Astrocyte of the spinal cord (primary cell): ENCODE results near the gene NUFIP2.
"Not testable (repeated sequence)": the region's sequence is repeated elsewhere in the genome, so short reads cannot be mapped to it uniquely, and the experiment has no call there.

ENCODE experiments used
- DNase-seq: peaks from one replicate; pipeline ENCODE4 v3.0.0; 2011; ENCODE audit warnings: low read depth, low spot score
- H3K4me3 ChIP-seq: 2 replicates; pipeline ENCODE4 v1.5.1; 2011; ENCODE audit warnings: low read depth, mild to moderate bottlenecking, low read length, moderate library complexity
- in situ Hi-C: cut with HindIII; loops from 2 replicates; pipeline ENCODE4 v1.10.0; 2017; ENCODE audit warnings: low sequenced_read_pairs
- TF ChIP-seq, protein P1 (sequence below): IDR thresholded peaks from 2 replicates; pipeline ENCODE4 v1.5.1; 2012; ENCODE audit warnings: low read depth, mild to moderate bottlenecking, low read length, inconsistent platforms

Gene NUFIP2

GRCh38 chr17:29233301-29233700, 60.6 kb downstream of the NUFIP2 start:
- in situ Hi-C loops = no loop called here
- no peak overlapping the region for H3K4me3 ChIP-seq
- DNase-seq = no peak
- TF ChIP-seq, protein P1, sequence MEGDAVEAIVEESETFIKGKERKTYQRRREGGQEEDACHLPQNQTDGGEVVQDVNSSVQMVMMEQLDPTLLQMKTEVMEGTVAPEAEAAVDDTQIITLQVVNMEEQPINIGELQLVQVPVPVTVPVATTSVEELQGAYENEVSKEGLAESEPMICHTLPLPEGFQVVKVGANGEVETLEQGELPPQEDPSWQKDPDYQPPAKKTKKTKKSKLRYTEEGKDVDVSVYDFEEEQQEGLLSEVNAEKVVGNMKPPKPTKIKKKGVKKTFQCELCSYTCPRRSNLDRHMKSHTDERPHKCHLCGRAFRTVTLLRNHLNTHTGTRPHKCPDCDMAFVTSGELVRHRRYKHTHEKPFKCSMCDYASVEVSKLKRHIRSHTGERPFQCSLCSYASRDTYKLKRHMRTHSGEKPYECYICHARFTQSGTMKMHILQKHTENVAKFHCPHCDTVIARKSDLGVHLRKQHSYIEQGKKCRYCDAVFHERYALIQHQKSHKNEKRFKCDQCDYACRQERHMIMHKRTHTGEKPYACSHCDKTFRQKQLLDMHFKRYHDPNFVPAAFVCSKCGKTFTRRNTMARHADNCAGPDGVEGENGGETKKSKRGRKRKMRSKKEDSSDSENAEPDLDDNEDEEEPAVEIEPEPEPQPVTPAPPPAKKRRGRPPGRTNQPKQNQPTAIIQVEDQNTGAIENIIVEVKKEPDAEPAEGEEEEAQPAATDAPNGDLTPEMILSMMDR = no peak

- H3K4me3 ChIP-seq = no peak overlapping the region
- in situ Hi-C loops = no loop called here
- no peak for DNase-seq
- TF ChIP-seq, protein P1 = no peak
These were observed 68.6 kb downstream of the NUFIP2 start for GRCh38 chr17:29225396-29225795.

DNA sequence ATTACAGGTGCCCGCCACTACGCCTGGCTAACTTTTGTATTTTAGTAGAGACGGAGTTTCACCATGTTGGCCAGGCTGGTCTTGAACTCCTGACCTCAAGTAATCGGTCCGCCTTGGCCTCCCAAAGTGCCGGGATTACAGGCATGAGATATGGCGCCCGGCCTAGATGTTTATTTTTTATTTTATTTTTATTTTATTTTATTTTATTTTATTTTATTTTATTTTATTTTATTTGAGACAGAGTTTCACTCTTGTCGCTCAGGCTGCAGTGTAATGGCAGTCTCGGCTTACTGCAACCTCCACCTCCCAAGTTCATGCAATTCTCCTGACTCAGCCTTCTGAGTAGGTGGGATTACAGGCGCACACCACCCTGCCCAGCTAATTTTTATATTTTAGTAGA, 72.6 kb downstream of the NUFIP2 start:
- DNase-seq, H3K4me3 ChIP-seq, in situ Hi-C loops: not testable (repeated sequence)

DNA sequence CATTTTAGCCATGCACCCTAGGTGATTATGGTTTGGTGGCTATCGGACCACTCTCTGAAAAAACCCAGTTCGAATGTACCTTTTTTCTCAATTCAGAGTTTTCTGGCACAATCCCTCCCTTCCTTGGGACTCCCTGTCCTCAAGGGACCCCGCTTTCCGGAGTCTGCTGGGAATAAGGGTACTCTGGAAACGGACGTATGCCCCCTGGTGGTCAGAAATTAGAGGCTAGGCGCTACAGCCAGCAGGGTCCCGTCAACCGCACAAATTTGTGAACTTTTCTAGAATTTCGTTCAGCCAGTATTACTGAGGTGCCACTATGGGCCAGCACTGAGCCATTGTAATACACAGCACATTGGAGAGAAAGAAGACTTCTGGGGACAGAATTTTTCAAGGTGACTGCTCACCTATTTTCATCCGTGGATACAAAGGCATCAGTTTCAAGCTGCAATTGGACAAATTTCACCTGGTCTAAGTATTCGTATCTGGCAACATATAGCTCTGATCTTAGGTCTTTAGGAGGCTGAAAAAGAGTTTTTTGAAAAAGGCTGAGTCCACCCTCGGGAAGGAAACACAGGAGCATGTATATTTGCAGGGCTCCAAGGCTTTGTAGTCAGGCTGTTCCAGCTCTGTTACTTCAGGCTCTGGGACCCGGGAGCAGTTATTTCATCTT, 74.4 kb downstream of the NUFIP2 start:
- in situ Hi-C loops = no loop called here
- peak; percentile 84 for DNase-seq
- no peak overlapping the region for H3K4me3 ChIP-seq
- TF ChIP-seq, protein P1 = peak; percentile 96

- in situ Hi-C loops = no loop called here
- no peak overlapping the region for H3K4me3 ChIP-seq
- DNase-seq = no peak
- TF ChIP-seq, protein P1 = no peak
These were observed 77.1 kb downstream of the NUFIP2 start for GRCh38 chr17:29216856-29217255.

DNA sequence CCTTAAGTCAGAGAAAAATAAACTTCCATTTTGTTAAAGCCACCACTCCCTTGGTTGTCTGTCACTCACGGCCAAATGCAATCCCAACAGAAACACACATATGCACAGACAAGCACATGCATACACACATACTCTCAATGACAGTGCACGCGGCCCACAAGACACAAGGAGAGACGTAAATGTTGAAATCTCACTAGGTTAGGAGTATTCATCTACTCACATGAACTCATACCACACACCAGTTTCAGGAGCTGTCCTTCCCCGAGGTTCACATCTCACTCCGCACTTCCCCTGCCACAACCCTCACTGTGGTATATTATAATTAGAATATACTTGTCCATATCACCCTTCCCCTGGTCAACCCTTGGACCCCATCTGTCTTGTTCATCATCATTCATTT, 77.8 kb downstream of the NUFIP2 start:
- in situ Hi-C loops = no loop called here
- TF ChIP-seq, protein P1 = no peak
- no peak for DNase-seq
- no peak overlapping the region for H3K4me3 ChIP-seq

GRCh38 chr17:29215717-29216116, 78.2 kb downstream of the NUFIP2 start:
- peak; percentile 45 for DNase-seq
- TF ChIP-seq, protein P1 = no peak
- H3K4me3 ChIP-seq = no peak overlapping the region
- in situ Hi-C loops = no loop called here
